ENCODE results near the gene FCHSD2. TPM values are rescaled to one million over a fixed set of nuclear protein-coding genes. Genes with fewer than 3 reads are reported as not detected.

FCHSD2 gene
- polyA plus RNA-seq, 1 donor (not counting 4 experiments of a cell fraction or from before 2014, with no cell fraction given) = 14.2 TPM

GRCh38 chr11:72908032-72908676 is 234.0 kb downstream of the FCHSD2 start:
- no peak for FAIRE-seq

GRCh38 chr11:72904016-72904415 is 238.1 kb downstream of the FCHSD2 start:
- H3K27ac ChIP-seq (ENCODE audit: control insufficient read depth, insufficient read depth, low read length) = no peak overlapping the region
- no peak for FAIRE-seq
- dilution Hi-C loops (cut with MboI; ENCODE audit: extremely low pct_ligation_motif_present, low sequenced_read_pairs) = no loop called here

More at GRCh38 chr11:72908032-72908676, 234.0 kb downstream of the FCHSD2 start:
- Histone ChIP-seq H3K4me2 (ENCODE audit: control insufficient read depth, extremely low read depth, insufficient read depth, low read depth, low read length) (no peak overlapping the region), H3K79me2 (ENCODE audit: control insufficient read depth, insufficient read depth, low read length) (no peaks in the 10 kb centered on the region), H3K36me3 (ENCODE audit: control insufficient read depth in 2 of 2, extremely low read depth in 1 of 2, insufficient read depth in 2 of 2, low read length in 2 of 2) (no peaks in the 10 kb centered on the region), H3K4me1 (ENCODE audit: control insufficient read depth, extremely low read depth, insufficient read depth, low read length) (no peaks in the 10 kb centered on the region), H3K4me3 (ENCODE audit: control insufficient read depth in 2 of 3, extremely low read depth in 1 of 3, insufficient read depth in 2 of 3, low read depth in 1 of 3, low read length in 3 of 3) (no peak overlapping the region), H3K27ac (ENCODE audit: control insufficient read depth, insufficient read depth, low read length) (no peak overlapping the region), H3K9me3 (ENCODE audit: control insufficient read depth, low read depth, low read length) (no peaks in the 10 kb centered on the region), H4K20me1 (ENCODE audit: control insufficient read depth, extremely low read depth, insufficient read depth, low read length) (no peaks in the 10 kb centered on the region), H3K9ac (ENCODE audit: control insufficient read depth, extremely low read depth, insufficient read depth, low read length) (no peak overlapping the region), H3K9me1 (ENCODE audit: control insufficient read depth, extremely low read depth, insufficient read depth, low read length) (no peaks in the 10 kb centered on the region), H2AFZ (ENCODE audit: control insufficient read depth, low read length) (no peak overlapping the region), H3K27me3 (ENCODE audit: control insufficient read depth, extremely low read depth, insufficient read depth, low read length) (no peaks in the 10 kb centered on the region)
- TF ChIP-seq EZH2 (IDR thresholded peaks at IDR 0.05; ENCODE audit: low read length) = no peak
- no peak for TF ChIP-seq CTCF (optimal IDR thresholded peaks at IDR 0.05 in 1 of 3, IDR thresholded peaks at IDR 0.05 in 1 of 3, conservative IDR thresholded peaks at IDR 0.05 in 1 of 3; ENCODE audit: extremely low read depth in 1 of 3, insufficient read depth in 2 of 3, low read length in 3 of 3)
- dilution Hi-C loops (cut with MboI; ENCODE audit: extremely low pct_ligation_motif_present, low sequenced_read_pairs) = no loop called here
- DNase-seq (ENCODE audit: low read depth, low spot score) = no peak

More at GRCh38 chr11:72904016-72904415, 238.1 kb downstream of the FCHSD2 start:
- Histone ChIP-seq H3K79me2 (ENCODE audit: control insufficient read depth, insufficient read depth, low read length) (no peaks in the 10 kb centered on the region), H4K20me1 (ENCODE audit: control insufficient read depth, extremely low read depth, insufficient read depth, low read length) (no peaks in the 10 kb centered on the region), H3K9me3 (ENCODE audit: control insufficient read depth, low read depth, low read length) (no peaks in the 10 kb centered on the region), H3K9me1 (ENCODE audit: control insufficient read depth, extremely low read depth, insufficient read depth, low read length) (no peaks in the 10 kb centered on the region), H3K4me2 (ENCODE audit: control insufficient read depth, extremely low read depth, insufficient read depth, low read depth, low read length) (no peak overlapping the region), H3K4me1 (ENCODE audit: control insufficient read depth, extremely low read depth, insufficient read depth, low read length) (no peaks in the 10 kb centered on the region), H2AFZ (ENCODE audit: control insufficient read depth, low read length) (no peak overlapping the region), H3K9ac (ENCODE audit: control insufficient read depth, extremely low read depth, insufficient read depth, low read length) (no peak overlapping the region), H3K36me3 (ENCODE audit: control insufficient read depth in 2 of 2, extremely low read depth in 1 of 2, insufficient read depth in 2 of 2, low read length in 2 of 2) (no peaks in the 10 kb centered on the region), H3K27me3 (ENCODE audit: control insufficient read depth, extremely low read depth, insufficient read depth, low read length) (no peaks in the 10 kb centered on the region), H3K4me3 (ENCODE audit: control insufficient read depth in 2 of 3, extremely low read depth in 1 of 3, insufficient read depth in 2 of 3, low read depth in 1 of 3, low read length in 3 of 3) (no peak overlapping the region)
- no peak for DNase-seq (ENCODE audit: low read depth, low spot score)
- TF ChIP-seq CTCF (optimal IDR thresholded peaks at IDR 0.05 in 1 of 3, IDR thresholded peaks at IDR 0.05 in 1 of 3, conservative IDR thresholded peaks at IDR 0.05 in 1 of 3; ENCODE audit: extremely low read depth in 1 of 3, insufficient read depth in 2 of 3, low read length in 3 of 3) (no peak), EZH2 (IDR thresholded peaks at IDR 0.05; ENCODE audit: low read length) (no peak)
